Measurements from ENCODE around the gene PLEKHB1. TPM values are rescaled to one million over a fixed set of nuclear protein-coding genes. Genes with fewer than 3 reads are reported as not detected.

Gene PLEKHB1
- total RNA-seq (10 to 100 TPM; 52.4 to 58.6 TPM), polyA plus RNA-seq (ENCODE audit: insufficient read length in 2 of 2) (100 to 1,000 TPM; 128 to 137 TPM)
- long read RNA-seq, donor 1, transcript PLEKHB1-201 (7 exons, 2,016 nt): major isoform, 43 of 166 reads
- long read RNA-seq, donor 1, partial matches to known transcripts: 53 of 166 reads
- long read RNA-seq, donor 1, other reads (novel, unspliced or antisense): 66 of 166 reads
- long read RNA-seq, donor 2, transcript PLEKHB1-201 (7 exons, 2,016 nt): major isoform, 29 of 46 reads
- long read RNA-seq, donor 2, partial matches to known transcripts: 15 of 46 reads
- long read RNA-seq, donor 2, other reads (novel, unspliced or antisense): 0 of 46 reads
- long read RNA-seq, donor 3, transcript PLEKHB1-201 (7 exons, 2,016 nt): major isoform, 13 of 16 reads
- long read RNA-seq, donor 3, partial matches to known transcripts: 0 of 16 reads
- long read RNA-seq, donor 3, other reads (novel, unspliced or antisense): 0 of 16 reads
- long read RNA-seq, donor 4, transcript PLEKHB1-201 (7 exons, 2,016 nt): major isoform, 6 of 11 reads
- long read RNA-seq, donor 4, partial matches to known transcripts: 0 of 11 reads
- long read RNA-seq, donor 4, other reads (novel, unspliced or antisense): 0 of 11 reads

- Histone ChIP-seq H3K27me3 (ENCODE audit: control insufficient read depth, insufficient read depth, low read length) (no peaks in the 10 kb centered on the region), H3K4me3 (ENCODE audit: low read depth, low read length) (peak within 1 kb of the TSS; percentile 55), H3K27ac (ENCODE audit: low read depth, low read length) (no peak within 1 kb of the TSS), H3K36me3 (ENCODE audit: control insufficient read depth, insufficient read depth, low read length) (no peaks in the 10 kb centered on the region), H3K9me3 (ENCODE audit: control insufficient read depth, insufficient read depth, low read length) (no peaks in the 10 kb centered on the region), H3K4me1 (ENCODE audit: control insufficient read depth, insufficient read depth, low read length) (peaks cover 45% of the 10 kb centered on the region)
- 35% methylated on average over 21 of the region's 26 CpGs for WGBS (ENCODE audit: insufficient coverage)
- no peak for DNase-seq (ENCODE audit: low read depth in 4 of 6, low spot score in 6 of 6)
Observed at GRCh38 chr11:73645972-73646631, at the start of gene PLEKHB1. PLEKHB1 (plus strand) TSS chr11:73646581; CDS start chr11:73646609, 28 bp downstream.

DNA sequence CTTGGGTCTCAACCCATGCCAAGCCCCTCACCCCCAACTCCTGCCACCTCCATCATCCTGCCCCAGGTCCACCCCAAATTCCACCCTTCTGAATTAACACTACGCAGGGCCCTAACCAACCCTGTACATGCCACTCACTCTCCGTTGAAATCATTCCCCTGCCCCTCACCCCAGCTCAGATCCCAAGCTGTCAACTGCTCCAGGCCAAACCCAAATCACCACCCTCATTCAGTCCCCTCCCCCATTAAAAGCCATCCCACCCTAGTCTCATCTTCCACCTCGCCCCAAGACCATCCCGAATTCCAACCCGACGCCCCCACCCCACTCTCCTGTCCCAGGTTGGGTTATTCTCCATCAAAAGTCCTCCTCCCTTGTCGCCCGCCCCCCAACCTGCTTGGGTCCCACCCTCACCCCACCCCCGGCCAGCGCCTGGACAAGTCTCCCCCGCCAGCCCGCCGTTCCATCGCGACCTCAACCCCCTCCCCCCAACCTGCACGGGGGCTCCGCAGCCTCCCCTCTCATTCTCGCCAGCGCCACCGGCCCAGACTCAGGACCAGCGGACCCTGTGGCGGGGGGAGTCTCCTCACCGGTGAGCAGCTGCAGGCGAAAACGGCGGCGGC is 48.9 kb upstream of the PLEKHB1 start:
- peaks cover 13% of the 10 kb centered on the region for H3K4me1 ChIP-seq (ENCODE audit: control insufficient read depth, insufficient read depth, low read length)
- no peaks in the 10 kb centered on the region for H3K9me3 ChIP-seq (ENCODE audit: control insufficient read depth, insufficient read depth, low read length)
- H3K36me3 ChIP-seq (ENCODE audit: control insufficient read depth, insufficient read depth, low read length): no peaks in the 10 kb centered on the region
- H3K27me3 ChIP-seq (ENCODE audit: control insufficient read depth, insufficient read depth, low read length): no peaks in the 10 kb centered on the region
- H3K27ac ChIP-seq (ENCODE audit: low read depth, low read length): peak overlapping the region; percentile 95
- peak in 2 of 6 donors; percentile 53 to 54 for DNase-seq (ENCODE audit: low read depth in 4 of 6, low spot score in 6 of 6)
- H3K4me3 ChIP-seq (ENCODE audit: low read depth, low read length): peak overlapping the region; percentile 89
- WGBS (ENCODE audit: insufficient coverage): under 1% methylated on average over 12 of the region's 27 CpGs

GRCh38 chr11:73597956-73598718 is 48.2 kb upstream of the PLEKHB1 start, which contains the start of gene FAM168A:
FAM168A (minus strand) TSS chr11:73598112; CDS start chr11:73468474, 129,638 bp downstream.
- Histone ChIP-seq H3K9me3 (ENCODE audit: control insufficient read depth, insufficient read depth, low read length) (no peaks in the 10 kb centered on the region), H3K27ac (ENCODE audit: low read depth, low read length) (peak within 1 kb of the TSS; percentile 95), H3K4me1 (ENCODE audit: control insufficient read depth, insufficient read depth, low read length) (peaks cover 13% of the 10 kb centered on the region), H3K36me3 (ENCODE audit: control insufficient read depth, insufficient read depth, low read length) (no peaks in the 10 kb centered on the region), H3K4me3 (ENCODE audit: low read depth, low read length) (peak within 1 kb of the TSS; percentile 89), H3K27me3 (ENCODE audit: control insufficient read depth, insufficient read depth, low read length) (no peaks in the 10 kb centered on the region)
- WGBS (ENCODE audit: insufficient coverage): under 1% methylated on average over 60 of the region's 64 CpGs
- peak; percentile 94 to 100 (median 96) for DNase-seq (ENCODE audit: low read depth in 4 of 6, low spot score in 6 of 6)

DNA sequence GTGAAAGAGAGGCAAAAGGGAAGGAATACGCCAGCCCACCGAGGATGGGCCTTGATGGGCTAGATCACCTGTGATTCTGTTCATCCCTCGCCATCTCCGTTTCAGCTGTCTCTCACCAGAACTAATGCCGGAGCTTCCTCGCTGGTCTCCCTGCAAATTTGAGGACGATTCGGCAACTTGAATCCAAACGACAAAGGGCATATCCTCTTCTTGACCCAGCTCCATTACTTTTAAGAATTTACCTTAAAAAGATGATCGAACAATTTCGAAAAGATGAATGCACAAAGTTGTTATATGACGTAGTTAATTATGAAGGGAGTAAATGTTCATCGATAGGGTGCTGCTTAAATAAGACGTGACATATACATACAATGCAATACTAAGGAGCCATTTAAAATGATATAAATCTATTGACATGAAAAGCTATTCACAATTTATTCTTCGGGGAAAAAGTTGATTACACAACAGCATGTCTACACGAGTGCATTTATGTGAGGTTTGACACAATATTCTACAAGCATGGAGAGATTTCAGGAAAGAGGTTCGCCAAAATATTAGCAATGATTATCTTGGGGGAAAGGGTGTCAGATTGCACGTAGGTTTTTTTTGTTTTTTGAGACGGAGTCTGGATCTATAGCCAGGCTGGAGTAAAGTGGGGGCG is 47.5 kb upstream of the PLEKHB1 start:
- 28% methylated on average over 9 of the region's 20 CpGs for WGBS (ENCODE audit: insufficient coverage)
- Histone ChIP-seq H3K27me3 (ENCODE audit: control insufficient read depth, insufficient read depth, low read length) (no peaks in the 10 kb centered on the region), H3K4me3 (ENCODE audit: low read depth, low read length) (peak overlapping the region; percentile 89), H3K9me3 (ENCODE audit: control insufficient read depth, insufficient read depth, low read length) (no peaks in the 10 kb centered on the region), H3K4me1 (ENCODE audit: control insufficient read depth, insufficient read depth, low read length) (peaks cover 13% of the 10 kb centered on the region), H3K27ac (ENCODE audit: low read depth, low read length) (peak overlapping the region; percentile 95), H3K36me3 (ENCODE audit: control insufficient read depth, insufficient read depth, low read length) (no peaks in the 10 kb centered on the region)
- no peak for DNase-seq (ENCODE audit: low read depth in 4 of 6, low spot score in 6 of 6)

DNA sequence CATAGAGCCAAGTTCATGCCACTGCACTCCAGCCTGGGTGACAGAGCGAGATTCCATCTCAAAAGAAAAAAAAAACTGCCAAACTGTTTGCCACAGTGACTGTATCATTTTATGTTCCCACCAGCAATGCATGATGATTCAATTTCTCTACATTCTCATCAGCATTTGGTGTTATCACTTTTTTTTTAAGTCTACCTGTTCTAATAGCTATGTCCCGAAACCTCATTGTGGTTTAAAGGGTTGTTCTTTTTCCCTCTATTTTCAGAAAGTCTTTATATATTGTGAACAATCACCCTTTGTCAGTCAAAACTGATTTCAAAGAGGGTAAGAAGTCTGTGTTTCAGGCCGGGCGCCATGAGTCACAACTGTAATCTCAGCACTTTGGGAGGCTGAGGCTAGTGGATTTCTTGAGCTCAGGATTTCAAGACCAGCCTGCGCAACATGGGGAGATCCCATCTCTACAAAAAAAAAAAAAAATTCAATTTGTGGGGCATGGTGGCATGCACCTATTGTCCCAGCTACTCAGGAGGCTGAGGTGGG is 33.7 kb upstream of the PLEKHB1 start:
- no peaks in the 10 kb centered on the region for H3K36me3 ChIP-seq (ENCODE audit: control insufficient read depth, insufficient read depth, low read length)
- H3K27ac ChIP-seq (ENCODE audit: low read depth, low read length): no peak overlapping the region
- DNase-seq (ENCODE audit: low read depth in 4 of 6, low spot score in 6 of 6): no peak
- WGBS (ENCODE audit: insufficient coverage): 63% methylated on average over 3 of the region's 5 CpGs
- no peak overlapping the region for H3K4me3 ChIP-seq (ENCODE audit: low read depth, low read length)
- H3K27me3 ChIP-seq (ENCODE audit: control insufficient read depth, insufficient read depth, low read length): no peaks in the 10 kb centered on the region
- no peaks in the 10 kb centered on the region for H3K9me3 ChIP-seq (ENCODE audit: control insufficient read depth, insufficient read depth, low read length)
- no peaks in the 10 kb centered on the region for H3K4me1 ChIP-seq (ENCODE audit: control insufficient read depth, insufficient read depth, low read length)

DNA sequence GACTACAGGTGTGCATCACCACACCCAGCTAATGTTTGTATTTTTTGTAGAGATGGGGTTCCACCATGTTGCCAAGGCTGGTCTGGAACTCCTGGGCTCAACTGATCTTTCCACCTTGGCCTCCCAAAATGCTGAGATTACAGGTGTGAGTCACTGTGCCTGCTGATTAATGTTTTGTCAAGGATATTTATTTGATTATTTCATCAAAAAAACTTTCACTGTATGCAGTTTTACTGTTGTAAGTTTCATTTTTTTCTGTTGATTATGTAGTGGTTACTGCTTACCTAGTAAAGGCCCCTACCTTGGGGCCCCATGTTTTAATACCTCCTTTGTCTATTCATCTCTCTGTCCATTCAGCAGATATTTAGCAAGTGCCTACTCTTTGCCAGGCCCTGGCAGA is 31.8 kb upstream of the PLEKHB1 start:
- Histone ChIP-seq H3K9me3 (ENCODE audit: control insufficient read depth, insufficient read depth, low read length) (no peaks in the 10 kb centered on the region), H3K27me3 (ENCODE audit: control insufficient read depth, insufficient read depth, low read length) (no peaks in the 10 kb centered on the region), H3K27ac (ENCODE audit: low read depth, low read length) (no peak overlapping the region), H3K36me3 (ENCODE audit: control insufficient read depth, insufficient read depth, low read length) (no peaks in the 10 kb centered on the region), H3K4me3 (ENCODE audit: low read depth, low read length) (no peak overlapping the region), H3K4me1 (ENCODE audit: control insufficient read depth, insufficient read depth, low read length) (no peaks in the 10 kb centered on the region)
- no peak for DNase-seq (ENCODE audit: low read depth in 4 of 6, low spot score in 6 of 6)

- WGBS (ENCODE audit: insufficient coverage): 93% methylated on average over 3 of the region's 4 CpGs
Observed at GRCh38 chr11:73622926-73623593, 23.3 kb upstream of the PLEKHB1 start.

GRCh38 chr11:73623686-73624085 is 22.7 kb upstream of the PLEKHB1 start:
- H3K27me3 ChIP-seq (ENCODE audit: control insufficient read depth, insufficient read depth, low read length): no peaks in the 10 kb centered on the region
- no CpG with 5 or more reads among the region's 3 CpGs for WGBS (ENCODE audit: insufficient coverage)
- H3K27ac ChIP-seq (ENCODE audit: low read depth, low read length): no peak overlapping the region
- peaks cover 7% of the 10 kb centered on the region for H3K4me1 ChIP-seq (ENCODE audit: control insufficient read depth, insufficient read depth, low read length)
- DNase-seq (ENCODE audit: low read depth in 4 of 6, low spot score in 6 of 6): no peak
- H3K4me3 ChIP-seq (ENCODE audit: low read depth, low read length): no peak overlapping the region
- no peaks in the 10 kb centered on the region for H3K9me3 ChIP-seq (ENCODE audit: control insufficient read depth, insufficient read depth, low read length)
- H3K36me3 ChIP-seq (ENCODE audit: control insufficient read depth, insufficient read depth, low read length): no peaks in the 10 kb centered on the region

More at GRCh38 chr11:73622926-73623593, 23.3 kb upstream of the PLEKHB1 start:
- H3K9me3 ChIP-seq (ENCODE audit: control insufficient read depth, insufficient read depth, low read length): no peaks in the 10 kb centered on the region
- no peaks in the 10 kb centered on the region for H3K36me3 ChIP-seq (ENCODE audit: control insufficient read depth, insufficient read depth, low read length)
- H3K27me3 ChIP-seq (ENCODE audit: control insufficient read depth, insufficient read depth, low read length): no peaks in the 10 kb centered on the region
- no peak overlapping the region for H3K27ac ChIP-seq (ENCODE audit: low read depth, low read length)
- no peak overlapping the region for H3K4me3 ChIP-seq (ENCODE audit: low read depth, low read length)
- no peak for DNase-seq (ENCODE audit: low read depth in 4 of 6, low spot score in 6 of 6)
- peaks cover 7% of the 10 kb centered on the region for H3K4me1 ChIP-seq (ENCODE audit: control insufficient read depth, insufficient read depth, low read length)
